GM18907 (cell line): ENCODE results near the gene GID8.

Experiments used
- ATAC-seq: cut with Tn5 transposase; IDR thresholded peaks from one replicate; pipeline ENCODE4 v1.9.1; 2021; ENCODE audit warnings: mild to moderate bottlenecking, moderate library complexity; ENCODE audit not compliant: unreplicated experiment

The GID8 gene

GRCh38 chr20:62967628-62968351 lies 29.8 kb downstream of the GID8 start:
- ATAC-seq: no peak

- no peak for ATAC-seq
Measured at GRCh38 chr20:62968378-62969178, 30.6 kb downstream of the GID8 start.

GRCh38 chr20:62969179-62969760 lies 31.3 kb downstream of the GID8 start:
- no peak for ATAC-seq

GRCh38 chr20:62969939-62970306 lies 32.0 kb downstream of the GID8 start:
- no peak for ATAC-seq

GRCh38 chr20:62970307-62971210 lies 32.6 kb downstream of the GID8 start:
- ATAC-seq: no peak

GRCh38 chr20:62971211-62971949 lies 33.4 kb downstream of the GID8 start:
- ATAC-seq: no peak

- peak; percentile 67 for ATAC-seq
Measured at GRCh38 chr20:62971950-62972844, 34.2 kb downstream of the GID8 start.

- ATAC-seq: no peak
Measured at GRCh38 chr20:62972845-62973745, 35.1 kb downstream of the GID8 start.

GRCh38 chr20:62975251-62975760 lies 37.4 kb downstream of the GID8 start:
- ATAC-seq: no peak

- no peak for ATAC-seq
Measured at GRCh38 chr20:62975812-62976508, 38.0 kb downstream of the GID8 start.

- no peak for ATAC-seq
Measured at GRCh38 chr20:62976886-62977285, 38.9 kb downstream of the GID8 start.

GRCh38 chr20:62977613-62978560 lies 39.9 kb downstream of the GID8 start:
- peak; percentile 57 for ATAC-seq

GRCh38 chr20:62978561-62978943 lies 40.6 kb downstream of the GID8 start:
- ATAC-seq: no peak

- ATAC-seq: no peak
Measured at GRCh38 chr20:62979310-62979709, 41.4 kb downstream of the GID8 start.

GRCh38 chr20:62979876-62980373 lies 42.0 kb downstream of the GID8 start:
- ATAC-seq: no peak

GRCh38 chr20:62980380-62980960 lies 42.5 kb downstream of the GID8 start:
- no peak for ATAC-seq
